HG02571 (cell line): ENCODE results near the gene CREG2.
"Not testable (repeated sequence)": the region's sequence is repeated elsewhere in the genome, so short reads cannot be mapped to it uniquely, and the experiment has no call there.

Experiments used
- ATAC-seq: cut with Tn5 transposase; IDR thresholded peaks from one replicate; pipeline ENCODE4 v1.9.1; 2021; ENCODE audit warnings: mild to moderate bottlenecking, moderate library complexity; ENCODE audit not compliant: unreplicated experiment

CREG2 gene

DNA sequence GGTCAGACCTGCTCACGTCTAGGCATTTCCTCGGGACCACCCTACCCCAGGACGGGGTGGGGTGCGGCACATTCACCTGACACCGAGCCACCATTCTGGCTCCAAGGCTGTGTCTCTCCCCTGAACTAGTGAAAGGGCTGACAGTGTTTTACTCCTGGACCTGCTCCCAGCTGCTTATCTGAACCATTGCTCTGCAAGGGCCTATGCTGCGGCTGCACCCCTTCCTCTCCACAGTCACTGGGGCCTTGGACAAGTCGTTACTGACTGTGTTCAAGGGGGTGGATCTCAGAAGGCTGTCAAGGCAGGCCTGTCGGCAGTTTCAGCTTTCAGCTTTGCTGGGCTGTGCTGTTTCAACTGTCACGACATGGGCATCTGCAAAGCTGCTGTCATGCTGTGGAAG is 11.7 kb downstream of the CREG2 start:
- ATAC-seq = no peak

DNA sequence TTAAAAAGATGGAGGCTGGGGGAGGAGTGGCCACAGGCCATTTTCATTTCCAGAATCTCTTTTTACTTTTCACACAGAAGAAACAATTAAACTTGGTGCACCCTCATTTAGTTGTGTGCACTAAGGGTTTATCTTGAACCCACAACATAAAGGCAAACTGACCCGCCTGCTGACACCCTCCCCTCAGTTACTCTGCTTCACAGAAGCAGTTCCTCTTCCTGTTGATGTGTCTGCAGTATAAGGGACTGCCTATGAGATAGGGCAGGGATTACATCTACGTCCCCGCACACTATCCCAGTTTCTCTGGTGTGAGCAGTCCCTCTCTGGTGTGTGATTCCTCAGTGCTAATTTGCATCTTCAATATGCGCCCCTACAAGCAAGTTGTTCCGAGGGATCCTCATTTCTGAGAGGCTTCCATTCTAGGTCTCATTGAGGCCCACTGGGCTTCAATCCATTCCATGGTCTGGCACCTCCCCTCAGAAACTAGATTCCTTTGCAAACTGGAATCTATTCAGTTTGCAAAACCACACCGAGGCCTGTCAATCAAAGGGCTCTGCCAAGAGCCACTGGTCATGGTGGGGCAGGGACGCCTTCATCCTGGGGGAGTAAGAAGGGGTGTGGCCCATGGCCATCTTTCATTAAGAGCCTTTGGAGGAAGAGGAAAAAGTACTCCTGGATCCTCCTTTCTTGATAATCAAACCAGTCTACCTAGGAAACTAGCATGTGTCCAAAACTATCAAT is 12.3 kb downstream of the CREG2 start:
- no peak for ATAC-seq

DNA sequence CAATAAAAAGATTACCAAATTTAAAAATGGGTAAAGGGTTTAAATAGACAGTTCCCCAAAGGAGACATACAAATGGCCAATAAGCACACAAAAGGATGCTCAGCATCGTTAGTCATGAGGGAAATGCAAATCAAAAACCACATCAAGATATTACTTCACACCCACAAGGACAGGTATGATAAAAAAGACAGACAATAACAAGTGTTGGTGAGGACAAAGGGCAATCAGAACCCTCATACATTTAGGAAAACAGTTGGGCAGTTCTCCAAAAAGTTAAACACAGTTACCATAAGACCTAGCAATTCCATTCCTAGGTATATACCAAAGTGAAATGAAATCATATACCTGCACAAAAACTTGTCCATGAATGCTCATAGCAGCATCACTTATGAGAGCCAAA is 14.5 kb downstream of the CREG2 start:
- no peak for ATAC-seq

DNA sequence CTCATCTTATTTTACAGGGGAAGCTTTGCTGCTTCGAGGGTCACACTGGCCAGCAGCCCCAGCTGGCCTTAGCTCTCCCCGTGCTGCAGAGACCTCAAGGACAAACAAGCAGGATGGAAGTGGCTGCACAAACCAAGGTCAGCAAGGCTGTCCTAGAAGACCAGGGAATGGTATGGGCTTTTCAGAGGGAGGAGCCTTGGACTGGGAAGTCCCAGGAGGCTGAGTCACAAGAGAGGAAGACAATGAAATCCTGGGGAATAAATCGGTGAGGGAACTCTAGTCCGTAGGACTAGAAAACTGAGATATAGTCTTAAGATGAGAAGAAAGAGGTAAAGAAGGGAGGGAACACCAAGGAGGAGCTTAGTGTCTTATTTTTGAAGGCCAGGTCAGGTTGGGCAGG is 15.7 kb downstream of the CREG2 start:
- no peak for ATAC-seq

DNA sequence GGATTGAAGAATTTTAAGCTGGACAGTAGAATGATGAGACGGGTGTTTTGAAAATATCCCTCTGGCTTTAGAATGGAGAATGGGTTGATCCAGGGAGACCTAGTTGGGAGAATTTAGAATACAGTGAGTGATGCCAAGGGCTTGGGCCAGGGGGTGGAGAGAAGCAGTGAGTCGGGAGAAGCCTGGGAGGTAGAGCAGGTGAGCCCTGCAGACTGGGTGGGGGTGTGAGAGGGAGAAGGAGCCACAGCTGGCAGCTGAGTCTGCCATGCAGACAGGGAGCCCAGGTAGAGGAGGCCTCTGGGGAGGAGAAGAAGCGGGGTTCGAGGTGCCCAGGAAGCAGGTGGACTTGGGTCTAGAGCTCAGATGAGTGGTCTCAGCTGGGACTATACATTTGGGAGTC is 18.2 kb downstream of the CREG2 start:
- no peak for ATAC-seq

DNA sequence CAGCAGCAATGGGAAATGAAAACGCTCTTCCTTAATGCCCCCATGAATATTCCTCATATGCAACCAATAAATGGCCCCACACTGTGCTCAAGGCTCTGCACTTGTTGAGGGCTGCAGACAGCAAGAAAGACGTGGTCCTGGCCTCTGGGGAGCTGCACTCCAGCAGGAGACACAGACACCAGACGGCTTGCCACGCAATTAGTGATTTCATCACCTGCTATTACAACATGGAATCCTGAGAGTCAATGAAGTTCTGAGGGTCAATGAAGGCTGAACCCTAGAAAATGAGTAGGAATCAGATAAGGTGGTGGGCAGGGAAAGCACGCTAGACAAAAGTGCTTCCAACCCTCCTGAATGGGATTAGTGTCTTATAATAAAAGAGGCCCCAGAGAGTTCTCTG is 18.9 kb downstream of the CREG2 start:
- no peak for ATAC-seq

DNA sequence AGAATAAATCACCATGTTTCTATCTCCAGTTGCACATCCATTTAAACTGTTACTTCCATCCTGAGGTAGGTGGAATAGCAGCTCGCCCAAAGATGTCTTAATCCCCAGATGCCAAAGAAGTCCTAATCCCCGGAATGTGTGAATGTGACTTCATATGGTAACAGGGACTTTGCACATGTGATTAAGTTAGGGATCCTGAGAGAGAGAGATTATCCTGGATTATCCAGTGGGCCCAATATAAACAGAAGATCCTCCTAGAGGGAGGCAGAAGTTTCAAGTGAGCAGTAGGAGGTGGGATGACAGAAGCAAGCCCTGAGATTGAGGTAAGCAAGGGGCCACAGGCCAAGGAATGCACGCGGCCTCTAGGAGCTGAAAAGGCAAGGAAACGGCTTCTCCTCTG is 19.8 kb downstream of the CREG2 start:
- ATAC-seq = no peak

DNA sequence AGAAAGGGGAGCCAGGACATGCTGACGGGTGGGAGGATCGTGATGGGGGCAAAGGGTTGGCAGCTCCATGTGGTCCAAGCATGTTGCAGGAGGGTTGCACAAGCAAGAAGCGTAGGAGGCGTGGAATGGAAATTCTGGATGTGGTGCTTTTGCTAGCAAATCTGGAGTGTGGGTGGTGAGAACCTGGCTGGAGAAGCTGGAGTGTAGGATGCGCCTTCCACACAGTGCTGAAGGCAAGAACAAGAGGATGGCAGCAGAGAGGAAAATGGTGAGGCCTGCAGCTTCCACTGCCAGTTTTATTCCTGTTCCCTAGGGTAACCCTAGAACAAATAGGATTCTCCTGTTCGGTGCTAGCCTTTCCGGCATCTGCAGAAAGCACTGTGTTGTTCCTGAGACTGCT is 22.4 kb downstream of the CREG2 start:
- no peak for ATAC-seq

DNA sequence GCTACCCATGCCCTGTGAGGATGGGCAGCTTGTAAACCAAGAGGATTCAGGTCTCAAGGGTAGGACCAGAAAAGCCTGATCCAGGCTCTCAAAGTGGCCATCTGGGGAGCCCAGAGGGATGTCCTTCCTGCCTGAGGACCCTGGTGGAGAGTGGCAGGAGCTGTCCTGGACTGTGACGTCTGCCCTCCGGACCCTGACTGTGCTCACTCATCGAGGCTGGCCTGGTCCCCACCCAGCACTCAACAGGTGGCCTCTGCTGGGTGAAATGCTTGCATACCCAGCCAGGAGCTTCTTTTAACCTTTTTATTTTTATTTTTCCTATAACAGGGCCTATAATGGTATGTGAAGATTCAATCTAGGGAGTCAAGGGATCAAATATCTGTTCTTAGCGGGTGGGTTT is 24.5 kb downstream of the CREG2 start:
- no peak for ATAC-seq

DNA sequence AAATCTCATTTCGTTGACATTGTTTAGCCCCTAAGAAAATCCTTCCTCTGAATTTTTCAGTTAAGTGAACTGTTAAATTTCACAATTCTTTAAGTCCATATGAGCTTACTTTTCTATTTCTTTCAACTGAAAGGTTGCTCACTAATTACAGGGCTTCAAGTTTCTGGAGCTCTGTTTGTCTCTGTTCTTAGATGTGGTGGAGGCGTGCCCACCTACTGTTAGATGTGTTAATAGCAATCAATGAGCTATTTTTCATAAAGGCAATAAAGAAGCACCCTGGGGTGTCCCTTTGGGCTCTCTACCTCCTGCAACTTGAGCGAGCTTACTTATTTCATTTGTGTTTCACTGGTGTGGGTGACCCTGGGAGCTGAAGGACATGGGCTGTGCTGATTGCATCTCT is 25.0 kb downstream of the CREG2 start:
- ATAC-seq = no peak

DNA sequence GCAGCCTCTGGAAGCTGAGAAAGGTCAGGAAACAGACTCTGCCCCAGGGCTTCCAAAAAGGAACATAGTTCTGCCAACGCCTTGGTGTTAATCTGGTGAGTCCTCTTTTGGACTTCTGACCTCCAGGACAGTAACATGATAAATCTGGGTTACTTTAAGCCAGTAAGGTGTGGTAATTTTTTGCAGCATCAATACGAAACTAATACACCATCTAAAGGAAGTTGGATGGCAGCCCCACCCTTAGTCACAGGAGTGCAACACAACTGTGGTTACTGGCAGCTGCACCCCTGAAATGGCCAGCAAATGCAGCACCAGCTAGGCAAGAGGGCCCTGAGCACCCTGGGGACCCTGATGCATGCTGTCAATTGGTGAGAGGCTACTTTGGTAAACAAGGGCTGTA is 25.8 kb downstream of the CREG2 start:
- no peak for ATAC-seq

DNA sequence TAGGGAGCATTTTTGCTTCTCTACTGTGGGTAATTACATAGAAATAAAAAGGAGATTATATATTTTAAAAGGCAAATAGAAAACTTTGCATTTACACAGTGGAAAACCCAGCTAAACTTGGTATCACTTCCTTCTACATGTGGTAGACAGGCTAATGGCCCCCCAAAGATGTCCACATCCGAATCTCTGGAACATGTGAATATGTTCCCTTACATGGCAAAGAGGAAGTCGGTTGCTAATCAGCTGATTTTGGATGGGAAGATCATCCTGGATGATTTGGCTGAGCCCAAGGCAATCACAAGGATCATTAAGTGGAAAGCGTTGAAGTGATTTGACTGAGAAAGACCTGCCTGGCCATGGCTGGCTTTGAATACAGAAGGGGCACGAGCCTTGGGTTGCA is 26.2 kb downstream of the CREG2 start:
- ATAC-seq = no peak

DNA sequence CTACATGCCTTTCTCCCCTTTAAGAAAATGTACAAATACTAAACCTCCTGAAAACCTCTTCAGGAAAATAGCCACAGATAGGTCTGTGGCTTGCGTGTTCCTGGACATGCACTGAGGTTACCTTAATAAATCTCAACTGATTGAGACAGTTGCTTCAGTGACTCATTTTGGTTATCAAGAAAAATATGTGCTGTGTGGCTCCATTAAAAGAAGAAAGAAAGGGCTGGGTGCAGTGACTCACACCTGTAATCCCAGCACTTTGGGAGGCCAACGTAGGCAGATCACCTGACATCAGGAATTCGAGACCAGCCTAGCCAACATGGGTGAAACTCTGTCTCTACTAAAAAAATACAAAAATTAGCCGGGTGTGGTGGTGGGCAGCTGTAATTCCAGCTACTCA is 27.1 kb downstream of the CREG2 start:
- no peak for ATAC-seq

DNA sequence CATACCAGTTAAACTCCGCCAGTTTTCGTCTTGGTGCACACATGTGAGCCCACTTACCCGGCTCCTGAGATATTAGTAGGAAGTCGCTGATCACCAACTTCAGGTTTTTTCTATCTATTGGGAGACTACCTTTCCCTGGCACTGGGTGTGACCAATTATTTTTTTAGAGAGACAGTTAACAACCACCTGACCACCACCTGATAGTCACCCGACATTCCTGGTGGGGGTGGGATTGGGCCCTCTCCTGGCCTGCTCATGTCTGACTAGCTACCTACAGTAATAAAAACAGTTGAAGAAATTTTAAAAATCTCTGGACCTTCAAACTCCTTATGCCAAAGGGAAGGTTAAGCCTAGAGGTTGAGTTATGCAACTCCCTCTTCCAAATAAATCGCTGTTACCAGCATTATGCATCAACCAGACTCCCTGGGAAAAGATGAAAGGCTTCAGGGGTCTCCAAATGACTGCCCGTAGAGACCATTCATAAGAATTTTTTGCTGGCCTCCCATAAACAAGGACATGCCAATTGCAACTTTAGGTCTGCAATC is 27.8 kb downstream of the CREG2 start:
- ATAC-seq = no peak

DNA sequence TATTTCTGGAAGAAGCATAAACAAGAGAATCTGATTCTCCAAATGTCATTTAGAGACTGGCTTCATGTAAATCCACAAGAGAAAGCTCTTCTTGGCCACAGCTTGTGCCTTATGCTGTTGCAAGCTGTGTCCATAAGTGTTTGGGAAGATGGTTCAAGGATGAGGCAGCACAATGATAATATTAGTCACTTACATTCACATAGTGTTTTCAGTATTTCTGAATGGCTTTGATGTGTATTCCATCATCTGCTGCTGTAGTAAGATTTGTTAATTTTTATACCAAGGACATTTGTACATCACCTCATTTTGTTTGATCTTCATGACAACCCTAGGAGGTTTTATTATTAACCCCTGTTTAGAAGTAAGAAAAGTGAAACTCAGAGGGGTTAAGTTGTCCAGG is 29.9 kb downstream of the CREG2 start:
- ATAC-seq = no peak

DNA sequence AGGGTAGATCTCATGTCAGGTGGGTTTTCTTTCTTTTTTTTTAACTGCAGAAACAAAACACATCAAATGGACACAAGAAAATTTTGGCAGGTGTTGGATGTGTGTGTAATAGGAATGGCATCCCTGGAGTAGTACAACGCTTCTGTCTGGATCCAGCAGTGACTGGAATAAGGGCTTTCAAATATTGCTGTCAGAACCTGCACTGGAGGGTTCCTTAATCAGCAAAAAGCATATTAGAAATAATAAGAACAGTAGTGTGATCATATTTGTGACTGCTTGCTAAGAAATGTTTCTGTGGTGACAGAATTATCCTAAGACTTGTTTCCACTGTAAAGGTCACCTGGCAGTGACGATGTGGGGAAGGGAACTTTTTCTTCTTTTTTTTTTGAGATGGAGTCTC is 30.8 kb downstream of the CREG2 start:
- no peak for ATAC-seq

DNA sequence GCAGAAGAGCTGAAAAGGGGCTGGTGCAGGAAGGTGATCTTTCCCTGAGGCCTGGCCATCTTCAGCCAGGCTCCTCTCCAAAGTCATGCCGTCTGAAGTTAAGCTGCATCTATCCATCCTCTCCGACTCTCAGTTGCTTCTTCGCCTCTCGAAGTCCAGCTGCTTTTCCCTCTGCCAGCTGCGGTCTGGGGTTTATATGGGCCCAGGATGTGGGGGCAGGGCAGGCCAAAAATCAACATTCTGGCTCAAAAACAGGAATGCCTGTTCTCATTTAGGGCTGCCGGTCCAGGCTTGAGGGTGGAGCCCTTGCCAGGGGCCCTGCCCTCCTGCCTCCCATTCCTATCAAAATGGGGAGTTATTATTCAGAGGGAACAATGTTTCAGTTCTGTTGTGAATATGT is 31.2 kb downstream of the CREG2 start:
- no peak for ATAC-seq

DNA sequence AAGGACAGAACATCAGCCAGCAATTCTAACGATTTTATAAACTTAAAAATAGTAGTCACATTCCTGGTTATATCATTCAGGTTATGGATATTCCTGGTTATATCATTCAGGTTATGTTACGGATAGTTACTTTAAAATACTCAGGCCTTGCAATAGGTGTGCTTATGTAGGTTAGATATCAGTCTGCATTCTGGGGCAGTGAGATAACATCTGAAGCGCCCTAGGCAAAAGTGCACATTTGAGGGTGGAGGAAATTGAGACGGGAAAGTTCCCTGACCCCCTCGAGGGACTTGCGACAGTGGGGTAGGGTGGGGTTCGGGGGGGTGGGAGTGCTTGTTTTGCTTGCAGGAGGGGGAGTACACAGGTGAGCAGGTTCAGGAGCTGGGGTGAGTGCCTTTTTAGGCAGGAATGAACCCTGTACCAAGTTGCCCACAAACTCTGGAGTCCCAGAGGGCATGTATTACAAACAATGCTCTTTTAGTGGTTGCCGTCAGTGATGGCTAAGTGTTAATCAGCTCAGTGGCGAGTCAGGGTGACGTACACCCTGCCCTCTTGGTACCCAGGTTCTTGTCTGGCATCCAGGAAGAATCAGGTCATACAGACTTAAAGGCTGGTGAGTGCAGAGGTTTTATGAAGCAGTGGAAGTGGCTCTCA is 31.8 kb downstream of the CREG2 start:
- no peak for ATAC-seq

DNA sequence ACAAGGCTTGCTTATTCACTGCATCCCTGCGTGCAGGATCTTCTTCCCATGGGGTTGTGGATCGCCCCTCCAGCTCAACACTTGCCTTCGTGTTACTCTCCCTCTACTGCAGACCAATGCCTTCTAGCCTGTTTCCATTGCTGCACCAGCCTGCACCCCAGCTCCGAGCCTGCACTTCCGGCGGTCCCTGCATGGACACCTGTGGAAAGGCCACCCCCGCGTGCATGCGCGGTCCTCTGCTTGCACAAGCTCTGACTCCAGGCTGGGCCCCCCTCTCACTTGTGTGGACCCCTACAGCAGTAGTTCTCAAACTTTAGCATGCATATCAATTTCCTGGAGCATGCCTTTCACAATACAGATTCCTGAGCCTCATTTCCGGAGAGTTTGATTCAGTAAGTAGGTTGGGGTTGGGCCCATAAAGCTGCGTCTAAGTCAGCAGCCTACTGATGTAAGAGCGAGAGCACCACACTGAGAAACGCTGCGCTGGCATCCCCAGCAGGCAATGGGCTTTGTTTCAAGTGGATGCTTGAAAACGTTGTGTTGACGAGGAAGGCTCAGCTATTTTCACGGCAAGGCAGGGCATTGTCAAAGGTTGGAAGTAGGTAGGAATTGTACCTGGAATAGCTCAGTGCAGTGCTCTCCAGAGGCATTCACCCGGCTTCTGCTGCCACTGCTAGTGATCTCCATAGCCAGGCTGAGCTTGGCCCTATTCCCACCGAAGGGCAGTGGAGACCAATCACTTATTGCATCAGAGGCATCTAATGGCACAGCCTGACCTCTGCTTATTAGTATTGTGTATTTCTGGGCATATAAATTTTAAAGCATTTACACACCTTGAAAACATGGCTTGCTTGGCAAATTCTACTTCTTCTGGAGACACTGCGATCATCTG is 32.6 kb downstream of the CREG2 start:
- ATAC-seq = no peak

DNA sequence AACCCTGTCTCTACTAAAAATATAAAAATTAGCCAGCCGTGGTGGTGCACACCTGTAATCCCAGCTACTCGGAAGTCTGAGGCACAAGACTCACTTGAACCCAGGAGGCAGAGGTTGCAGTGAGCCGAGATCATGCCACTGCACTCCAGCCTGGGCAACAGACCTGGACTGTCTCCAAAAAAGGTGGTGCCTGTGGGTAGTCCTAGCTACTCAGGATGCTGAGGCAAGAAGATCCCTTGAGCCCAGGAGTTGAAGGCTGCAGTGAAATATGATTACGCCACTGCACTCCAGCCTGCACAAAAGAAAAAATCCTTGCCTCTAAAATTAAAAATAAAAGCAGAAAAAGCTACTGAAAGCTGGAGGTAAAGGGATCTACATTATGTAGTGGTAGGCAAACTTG is 34.7 kb downstream of the CREG2 start:
- ATAC-seq = not testable (repeated sequence)

DNA sequence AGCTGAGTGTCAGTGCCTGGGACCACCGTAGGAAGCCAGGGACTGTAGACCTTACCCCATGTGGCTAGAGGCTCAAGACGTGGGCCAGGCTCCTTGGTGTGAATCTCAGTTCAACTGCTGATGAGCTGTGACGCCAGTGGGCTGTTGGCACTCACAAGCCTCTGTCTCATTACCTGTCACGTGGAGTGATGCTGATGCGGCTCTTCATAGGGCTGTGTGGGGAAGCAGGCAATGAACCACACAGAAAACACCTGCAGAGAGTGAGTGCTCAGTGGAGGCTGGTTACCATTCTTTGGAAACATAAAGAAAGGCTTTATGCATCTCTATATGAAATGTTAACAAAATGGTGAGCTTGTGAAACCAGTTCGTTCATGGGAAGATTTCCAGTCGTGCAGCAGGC is 36.1 kb downstream of the CREG2 start:
- no peak for ATAC-seq
